Pancreas (tissue), 10 donors: ENCODE data around the gene AHNAK. TPM values are rescaled to one million over a fixed set of nuclear protein-coding genes. Genes with fewer than 3 reads are reported as not detected.

ENCODE experiments used
- ATAC-seq, 4 donors: fragments of 200-7000 bp; cut with Tn5 transposase; one replicate each; pipeline versions ENCODE4 v1.8.0 to v1.9.1; 2020; ENCODE audit warnings: mild to moderate bottlenecking in 4 of 4, moderate library complexity in 4 of 4
- DNase-seq, 6 donors: peaks; one replicate each; pipeline ENCODE4 v3.0.0-alpha.2; 2020
- FAIRE-seq: peaks from 2 replicates; lab custom pipeline; 2012; peaks lifted over from hg19 to GRCh38; lab: Jason Lieb, UNC
- H3K27ac ChIP-seq, 4 donors: fragments of 200-600 bp; sonication (generic); 1 replicate in 3 of 4; 2 replicates in 1 of 4; pipeline versions ENCODE4 v1.5.0 to v1.8.0; 2020
- H3K27me3 ChIP-seq, 4 donors: fragments of 200-600 bp; one replicate each; pipeline ENCODE4 v1.8.0; 2021
- H3K36me3 ChIP-seq, 3 donors: fragments of 200-600 bp; sonication (generic) in 1 of 3; one replicate each; pipeline versions ENCODE4 v1.5.0 to v1.8.0; 2020 to 2021
- H3K4me1 ChIP-seq, 3 donors: fragments of 200-600 bp; one replicate each; pipeline ENCODE4 v1.8.0; 2021
- H3K4me3 ChIP-seq, 4 donors: fragments of 200-600 bp; sonication (generic) in 2 of 4; one replicate each; pipeline versions ENCODE4 v1.5.0 to v1.8.0; 2020 to 2021
- H3K9me3 ChIP-seq, 4 donors: fragments of 200-600 bp; one replicate each; pipeline ENCODE4 v1.8.0; 2021
- whole genome bisulfite sequencing, 2 donors: extraction: QIAGEN DNeasy Blood & Tissue Kit; methylation state at CpG; one replicate each; pipeline ENCODE4 v1.1.7; 2013; 5-methylcytosine and 5-hydroxymethylcytosine counted together
- intact Hi-C, 3 donors: fragments of 100-400 bp; cut with DNase I; formaldehyde crosslinking; loops; one replicate each; pipeline versions ENCODE4 v1.11.1 to v1.14.2; 2022
- polyA plus RNA-seq, 2 donors: library from polyadenylated mRNA; stranded (reverse); fragments of 200-250 nt; gene quantifications; one replicate each; pipeline ENCODE4 v1.2.3, GENCODE V29; 2013
- total RNA-seq, 6 donors: library from RNA; stranded (reverse); fragmentation: NEBNext Ultra II Directional in 4 of 6; extraction: Animal tissue kit (Norgen Biotek cat#: 25700) in 4 of 6; gene quantifications; one replicate each; pipeline versions ENCODE4 v1.2.1 to v1.2.4, GENCODE V29; 2021 to 2023
- TF ChIP-seq, protein P1 (sequence below), 4 donors: fragments of 200-600 bp; sonication (generic) in 3 of 4; IDR thresholded peaks; one replicate each; pipeline versions ENCODE4 v1.5.0 to v1.8.0; 2021; ENCODE audit warnings: antibody characterized with exemption in 4 of 4
- donor health status: healthy with polysubstance abuse.
- donor health status: DM: no; HTN: no; CAD: no; lungs with moderate emphysema.
- donor health status: DM: no; HTN: no; CAD: no.
- donor health status: control.
- donor health status: control.
- donor health status: Bipolar disorder and iron deficiency.
- donor health status: DM: yes; HTN: yes; CAD: no.
- donor health status: DM: no; HTN: no; CAD: no.
- donor health status: DM: no; HTN: no; CAD: no.
- donor health status: DM: yes; HTN: yes; CAD: no.

The AHNAK gene
- total and polyA plus RNA-seq, 8 donors = 18.7 to 163 (median 66.8) TPM

DNA sequence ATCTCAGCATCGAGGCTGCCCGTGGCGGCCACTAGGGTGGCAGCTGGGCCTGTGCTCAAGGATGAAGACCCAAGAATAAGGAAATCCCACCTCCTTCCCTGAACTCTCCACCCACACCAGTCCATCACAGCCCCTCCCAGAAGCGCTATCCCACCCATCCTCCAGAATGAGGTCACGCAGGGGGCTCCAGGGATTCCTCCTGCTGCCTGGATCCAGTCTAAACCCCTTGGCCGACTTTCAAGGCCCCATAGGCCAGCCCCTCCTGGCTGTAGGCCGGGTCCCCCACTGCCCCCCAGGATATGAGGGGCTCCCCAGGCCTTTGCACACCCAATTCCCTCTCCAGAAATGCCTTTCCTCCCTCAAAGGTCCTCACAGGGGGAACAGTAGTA, 146.7 kb downstream of the AHNAK start:
- DNase-seq (peak in 2 of 6 donors; percentile 26 to 41), ATAC-seq (no peak), FAIRE-seq (no peak)
- no peaks in the 10 kb centered on the region for H3K4me1 ChIP-seq
- WGBS, 2 donors = 49 to 60% methylated on average over 7 of the region's 7 CpGs
- H3K9me3 ChIP-seq = no peaks in the 10 kb centered on the region
- intact Hi-C loops = loop anchor here in 1 of 3 donors (10.0 kb wide), 1 partner anchor 295 kb away; no protein-coding TSS in a partner anchor
- H3K27ac ChIP-seq = no peak overlapping the region
- no peaks in the 10 kb centered on the region for H3K27me3 ChIP-seq
- no peaks in the 10 kb centered on the region for H3K36me3 ChIP-seq
- TF ChIP-seq, protein P1, sequence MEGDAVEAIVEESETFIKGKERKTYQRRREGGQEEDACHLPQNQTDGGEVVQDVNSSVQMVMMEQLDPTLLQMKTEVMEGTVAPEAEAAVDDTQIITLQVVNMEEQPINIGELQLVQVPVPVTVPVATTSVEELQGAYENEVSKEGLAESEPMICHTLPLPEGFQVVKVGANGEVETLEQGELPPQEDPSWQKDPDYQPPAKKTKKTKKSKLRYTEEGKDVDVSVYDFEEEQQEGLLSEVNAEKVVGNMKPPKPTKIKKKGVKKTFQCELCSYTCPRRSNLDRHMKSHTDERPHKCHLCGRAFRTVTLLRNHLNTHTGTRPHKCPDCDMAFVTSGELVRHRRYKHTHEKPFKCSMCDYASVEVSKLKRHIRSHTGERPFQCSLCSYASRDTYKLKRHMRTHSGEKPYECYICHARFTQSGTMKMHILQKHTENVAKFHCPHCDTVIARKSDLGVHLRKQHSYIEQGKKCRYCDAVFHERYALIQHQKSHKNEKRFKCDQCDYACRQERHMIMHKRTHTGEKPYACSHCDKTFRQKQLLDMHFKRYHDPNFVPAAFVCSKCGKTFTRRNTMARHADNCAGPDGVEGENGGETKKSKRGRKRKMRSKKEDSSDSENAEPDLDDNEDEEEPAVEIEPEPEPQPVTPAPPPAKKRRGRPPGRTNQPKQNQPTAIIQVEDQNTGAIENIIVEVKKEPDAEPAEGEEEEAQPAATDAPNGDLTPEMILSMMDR (IDR thresholded peaks at IDR 0.05) = no peak
- no peak overlapping the region for H3K4me3 ChIP-seq

DNA sequence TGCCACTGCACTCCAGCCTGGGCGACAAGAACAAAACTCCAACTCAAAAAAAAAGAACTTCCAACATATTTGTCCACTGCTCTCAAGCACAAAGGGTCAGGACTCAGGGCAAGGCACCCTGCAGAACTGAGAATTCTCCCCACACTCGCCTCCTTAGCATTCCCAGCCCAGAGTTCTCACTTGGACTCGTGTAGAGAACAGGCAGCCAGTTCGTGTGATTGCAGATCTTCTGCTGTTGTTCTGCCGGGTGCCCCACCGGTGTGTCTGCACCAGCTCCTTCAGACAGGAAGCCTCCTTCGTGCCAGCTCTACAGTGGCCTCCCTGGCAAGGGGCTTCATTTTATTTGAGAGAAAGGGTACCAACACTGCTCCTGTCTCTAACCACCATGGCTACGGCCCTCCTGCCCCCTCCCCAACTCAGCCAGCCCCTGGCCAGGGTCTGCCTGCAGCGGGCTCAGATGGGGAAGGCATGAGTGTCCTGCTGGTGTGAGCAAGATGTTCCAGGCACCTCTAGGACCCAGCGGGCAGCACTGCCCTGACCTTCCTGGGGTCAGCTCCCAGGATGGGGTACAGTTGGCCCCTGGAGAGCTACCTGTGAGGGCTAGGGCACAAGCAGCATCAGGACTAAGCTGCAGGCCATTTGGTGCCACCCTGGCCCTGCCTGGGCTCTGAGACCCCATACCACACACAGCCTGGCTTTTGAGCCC, 147.3 kb downstream of the AHNAK start:
- DNase-seq = peak in 2 of 6 donors; percentile 26 to 32
- TF ChIP-seq, protein P1 (IDR thresholded peaks at IDR 0.05) = no peak
- intact Hi-C loops = loop anchor here in 1 of 3 donors (10.0 kb wide), 1 partner anchor 295 kb away; no protein-coding TSS in a partner anchor

DNA sequence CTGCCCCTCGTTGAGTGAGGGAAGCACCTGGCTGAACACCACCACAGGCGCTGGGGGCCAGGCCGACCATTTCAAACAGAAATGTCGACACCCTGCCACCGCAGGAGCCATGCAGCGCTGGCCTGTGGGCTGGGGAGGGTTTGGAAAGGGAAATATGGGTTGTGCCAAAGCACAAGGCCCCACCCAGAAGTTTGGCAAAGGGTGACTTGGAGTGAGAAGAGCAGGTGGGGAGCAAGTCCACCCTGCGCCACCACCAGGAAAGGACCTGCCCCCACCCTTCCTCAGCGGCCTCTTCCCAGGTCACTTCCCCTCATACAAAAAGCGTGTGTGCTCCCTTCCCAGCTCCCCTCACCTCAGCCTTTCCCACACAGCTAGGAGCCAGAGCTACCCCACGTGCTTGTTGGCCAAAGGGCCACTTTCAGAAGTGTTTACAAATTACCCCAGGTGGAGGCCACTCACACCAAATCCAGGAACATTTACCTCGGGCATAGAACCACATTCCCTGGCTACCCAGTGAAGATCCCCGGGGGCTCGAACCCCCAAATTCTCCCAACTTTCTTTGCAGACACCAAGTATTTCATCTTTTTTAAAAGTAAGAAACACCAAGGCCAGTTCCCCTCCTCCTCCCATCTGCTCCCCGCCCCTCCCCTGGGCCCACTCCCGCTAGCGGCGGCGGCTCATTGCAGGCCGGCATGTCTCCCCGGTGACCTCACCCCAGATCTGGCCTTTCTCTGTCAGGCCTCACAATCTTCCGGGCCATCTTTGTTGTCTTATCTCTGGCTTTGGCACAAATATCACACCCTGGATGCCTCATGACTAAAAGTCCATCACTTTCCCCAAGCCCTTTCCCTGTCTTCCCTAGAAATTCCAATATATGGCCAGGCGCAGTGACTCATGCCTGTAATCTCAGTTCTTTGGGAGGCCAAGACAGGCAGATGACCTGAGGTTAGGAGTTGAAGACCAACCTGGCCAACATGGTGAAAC, 148.3 kb downstream of the AHNAK start:
- Histone ChIP-seq H3K36me3 (no peaks in the 10 kb centered on the region), H3K27ac (no peak overlapping the region), H3K9me3 (no peaks in the 10 kb centered on the region), H3K27me3 (no peaks in the 10 kb centered on the region), H3K4me3 (no peak overlapping the region), H3K4me1 (no peaks in the 10 kb centered on the region)
- intact Hi-C loops = loop anchor here in 1 of 3 donors (10.0 kb wide), 1 partner anchor 296 kb away; no protein-coding TSS in a partner anchor
- DNase-seq (peak in 2 of 6 donors; percentile 47 to 55), ATAC-seq (no peak), FAIRE-seq (no peak)
- WGBS, 2 donors = 65 to 76% methylated on average over 22 of the region's 22 CpGs
- TF ChIP-seq, protein P1 (IDR thresholded peaks at IDR 0.05) = no peak

More for the DNA sequence above, 147.3 kb downstream of the AHNAK start:
- FAIRE-seq = no peak
- Histone ChIP-seq H3K27me3 (no peaks in the 10 kb centered on the region), H3K27ac (no peak overlapping the region), H3K9me3 (no peaks in the 10 kb centered on the region), H3K4me1 (no peaks in the 10 kb centered on the region), H3K4me3 (no peak overlapping the region), H3K36me3 (no peaks in the 10 kb centered on the region)
- WGBS, 2 donors = 64 to 67% methylated on average over 10 of the region's 10 CpGs
- ATAC-seq = no peak

DNA sequence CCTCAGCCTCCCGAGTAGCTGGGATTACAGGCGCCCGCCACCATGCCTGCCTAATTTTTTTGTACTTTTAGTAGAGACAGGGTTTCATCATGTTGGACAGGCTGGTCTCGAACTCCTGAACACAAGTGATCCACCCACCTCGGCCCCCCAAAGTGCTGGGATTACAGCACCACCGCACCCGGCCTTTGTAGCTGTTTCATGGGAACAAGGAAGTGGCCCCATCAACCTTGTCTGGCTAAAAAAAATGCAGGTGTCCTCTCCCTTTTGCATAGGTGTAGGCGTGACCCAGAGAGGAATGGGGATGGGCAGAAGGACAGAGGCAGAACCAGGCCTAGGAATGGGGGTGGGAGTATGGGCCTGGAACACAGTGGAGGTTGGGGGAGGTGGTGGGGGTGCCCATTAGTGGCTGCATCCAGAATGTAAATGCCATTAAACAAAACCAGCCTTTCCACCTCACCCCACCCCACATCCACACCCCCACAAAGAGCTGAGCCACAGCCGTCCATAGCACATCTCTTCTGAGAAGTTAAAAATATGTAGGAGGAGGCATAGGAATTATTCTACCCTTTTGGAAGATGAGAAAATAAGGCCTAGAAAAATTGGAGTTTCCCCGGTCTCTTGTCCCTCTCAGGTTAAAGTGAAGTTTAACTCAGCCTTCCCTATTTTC, 150.6 kb downstream of the AHNAK start:
- Histone ChIP-seq H3K36me3 (no peaks in the 10 kb centered on the region), H3K4me3 (no peak overlapping the region), H3K4me1 (no peaks in the 10 kb centered on the region), H3K27ac (no peak overlapping the region), H3K27me3 (no peaks in the 10 kb centered on the region), H3K9me3 (no peaks in the 10 kb centered on the region)
- peak in 1 of 6 donors; percentile 30 for DNase-seq
- WGBS, 2 donors = 70 to 86% methylated on average over 10 of the region's 10 CpGs
- TF ChIP-seq, protein P1 (IDR thresholded peaks at IDR 0.05) = no peak
- no peak for FAIRE-seq
- intact Hi-C loops = loop anchor here in 1 of 3 donors (10.0 kb wide), 1 partner anchor 299 kb away; no protein-coding TSS in a partner anchor
- no peak for ATAC-seq
